ENCODE data around the gene CCT4.

- TF ChIP-seq, protein P1, sequence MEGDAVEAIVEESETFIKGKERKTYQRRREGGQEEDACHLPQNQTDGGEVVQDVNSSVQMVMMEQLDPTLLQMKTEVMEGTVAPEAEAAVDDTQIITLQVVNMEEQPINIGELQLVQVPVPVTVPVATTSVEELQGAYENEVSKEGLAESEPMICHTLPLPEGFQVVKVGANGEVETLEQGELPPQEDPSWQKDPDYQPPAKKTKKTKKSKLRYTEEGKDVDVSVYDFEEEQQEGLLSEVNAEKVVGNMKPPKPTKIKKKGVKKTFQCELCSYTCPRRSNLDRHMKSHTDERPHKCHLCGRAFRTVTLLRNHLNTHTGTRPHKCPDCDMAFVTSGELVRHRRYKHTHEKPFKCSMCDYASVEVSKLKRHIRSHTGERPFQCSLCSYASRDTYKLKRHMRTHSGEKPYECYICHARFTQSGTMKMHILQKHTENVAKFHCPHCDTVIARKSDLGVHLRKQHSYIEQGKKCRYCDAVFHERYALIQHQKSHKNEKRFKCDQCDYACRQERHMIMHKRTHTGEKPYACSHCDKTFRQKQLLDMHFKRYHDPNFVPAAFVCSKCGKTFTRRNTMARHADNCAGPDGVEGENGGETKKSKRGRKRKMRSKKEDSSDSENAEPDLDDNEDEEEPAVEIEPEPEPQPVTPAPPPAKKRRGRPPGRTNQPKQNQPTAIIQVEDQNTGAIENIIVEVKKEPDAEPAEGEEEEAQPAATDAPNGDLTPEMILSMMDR (IDR thresholded peaks at IDR 0.05), result no peak
- TF ChIP-seq POLR2A (IDR thresholded peaks at IDR 0.05), result no peak
Measured at GRCh38 chr2:61887717-61888266, 664 bp downstream of the CCT4 start.

Measured in uterus (tissue), 2 donors.